Measurements from ENCODE around the gene LPCAT1.

GRCh38 chr5:1538741-1539392, 15.1 kb upstream of the LPCAT1 start:
- TF ChIP-seq BACH2 (CRISPR knock-in tag; IDR thresholded peaks at IDR 0.05; ENCODE audit: borderline replicate concordance) (no peak), PATZ1 (CRISPR knock-in tag; IDR thresholded peaks at IDR 0.05; ENCODE audit: borderline replicate concordance) (no peak), ZFP3 (CRISPR knock-in tag; IDR thresholded peaks at IDR 0.05) (no peak)
